Hepatocyte (in vitro differentiated cells): ENCODE data around the gene RADIL. TPM values are rescaled to one million over a fixed set of nuclear protein-coding genes. Genes with fewer than 3 reads are reported as not detected.

Experiments
- DNase-seq: peaks from one replicate; pipeline ENCODE4 v3.0.0-alpha.2; 2016; ENCODE audit warnings: low spot score
- H2AFZ ChIP-seq: fragments of 200-600 bp; sonication (generic); 2 replicates; pipeline ENCODE4 v1.6.0; 2016; ENCODE audit warnings: antibody characterized with exemption, mild to moderate bottlenecking
- H3K27ac ChIP-seq: fragments of 200-600 bp; sonication (generic); 2 replicates; pipeline ENCODE4 v1.5.1; 2016; ENCODE audit warnings: mild to moderate bottlenecking
- H3K27me3 ChIP-seq: fragments of 200-600 bp; sonication (generic); 2 replicates; pipeline ENCODE4 v1.6.1; 2016
- H3K36me3 ChIP-seq: fragments of 200-600 bp; sonication (generic); replicated peaks from 2 replicates; pipeline ENCODE4 v1.5.1; 2016; ENCODE audit warnings: low read depth; ENCODE audit not compliant: insufficient read depth
- H3K4me1 ChIP-seq: fragments of 200-600 bp; sonication (generic); 2 replicates; pipeline ENCODE4 v1.5.1; 2016; ENCODE audit warnings: mild to moderate bottlenecking, moderate library complexity; ENCODE audit not compliant: insufficient read depth
- H3K4me2 ChIP-seq: fragments of 200-600 bp; sonication (generic); 2 replicates; pipeline ENCODE4 v1.6.0; 2016
- H3K4me3 ChIP-seq: fragments of 200-600 bp; sonication (generic); 2 replicates; pipeline ENCODE4 v1.5.1; 2016; ENCODE audit warnings: mild to moderate bottlenecking
- H3K79me2 ChIP-seq: fragments of 200-600 bp; sonication (generic); 2 replicates; pipeline ENCODE4 v1.6.0; 2017; ENCODE audit warnings: mild to moderate bottlenecking
- H3K9me2 ChIP-seq: fragments of 200-600 bp; sonication (generic); replicated peaks from 2 replicates; pipeline ENCODE4 v1.6.0; 2017; ENCODE audit warnings: mild to moderate bottlenecking; ENCODE audit not compliant: insufficient read depth
- H3K9me3 ChIP-seq: fragments of 200-600 bp; sonication (generic); 2 replicates; pipeline ENCODE4 v1.5.1; 2016; ENCODE audit warnings: low read depth, mild to moderate bottlenecking
- H4K20me1 ChIP-seq: fragments of 200-600 bp; sonication (generic); 2 replicates; pipeline ENCODE4 v1.6.0; 2016; ENCODE audit warnings: mild to moderate bottlenecking; ENCODE audit not compliant: insufficient read depth, poor library complexity, severe bottlenecking
- CTCF ChIP-seq: fragments of 200-600 bp; sonication (generic); IDR thresholded peaks from 2 replicates; pipeline ENCODE4 v1.5.1; 2016; ENCODE audit warnings: antibody characterized with exemption, mild to moderate bottlenecking; ENCODE audit not compliant: poor library complexity
- EZH2 ChIP-seq: fragments of 200-600 bp; sonication (generic); IDR thresholded peaks from 2 replicates; pipeline ENCODE4 v1.6.1; 2016; ENCODE audit warnings: antibody characterized with exemption, mild to moderate bottlenecking, borderline replicate concordance
- EZH2phosphoT487 ChIP-seq: fragments of 200-600 bp; sonication (generic); IDR thresholded peaks from one replicate; pipeline ENCODE4 v1.6.1; 2018; ENCODE audit warnings: antibody characterized with exemption, mild to moderate bottlenecking, low read depth, moderate library complexity; ENCODE audit not compliant: unreplicated experiment, severe bottlenecking
- WGBS: methylation state at CpG from one replicate; pipeline ENCODE4 v1.1.6; 2016; ENCODE audit warnings: low lambda C conversion rate; ENCODE audit errors: missing lambda C conversion rate; 5-methylcytosine and 5-hydroxymethylcytosine counted together
- polyA plus RNA-seq: library from polyadenylated mRNA; unstranded; fragments of >200 nt; fragmentation: Nextera tagmentation; extraction: Ambion mirVana; gene quantifications from 2 replicates; pipeline ENCODE4 v1.2.1, GENCODE V29; 2016
- total RNA-seq: library from RNA; depleted of rRNA; stranded (reverse); fragments of >200 nt; gene quantifications from 2 replicates; pipeline ENCODE4 v1.2.3, GENCODE V29; 2014

RADIL gene
- total and polyA plus RNA-seq, 2 experiments from 2014 or later, result 0.53 to 0.60 TPM

DNA sequence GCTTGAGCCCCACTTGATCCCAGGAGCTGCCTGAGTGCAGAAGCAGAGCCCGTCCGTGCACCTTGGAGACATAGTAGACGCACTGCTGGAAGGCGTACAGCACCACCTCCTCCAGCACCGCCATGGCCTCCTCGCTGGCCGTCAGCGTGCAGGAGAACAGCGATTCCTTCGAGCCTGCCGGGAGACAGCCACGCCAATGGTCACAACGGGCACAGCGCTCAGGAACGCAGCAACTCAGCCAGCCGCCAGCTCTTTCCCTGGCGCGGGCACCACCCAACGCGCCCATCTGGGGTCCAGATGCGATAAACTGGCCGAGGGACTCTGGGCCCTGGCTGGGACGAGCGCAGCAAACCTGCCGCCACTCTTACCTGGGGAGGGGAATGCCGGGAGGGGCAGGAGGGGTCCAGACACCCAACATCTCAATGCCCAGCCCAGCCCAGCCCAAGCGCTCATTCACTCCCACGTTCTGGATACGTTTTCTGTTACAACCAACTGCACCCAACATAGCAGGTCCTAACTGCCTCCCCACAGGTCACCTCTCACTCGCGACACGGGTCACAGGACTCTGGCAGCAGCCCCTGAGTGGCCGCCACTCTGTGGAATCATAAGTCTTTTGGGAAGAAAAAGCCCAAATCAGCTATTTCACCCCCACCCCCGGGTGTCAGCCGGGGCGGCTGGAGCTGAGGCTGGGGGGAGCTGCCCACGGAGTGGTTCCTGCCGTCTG lies 66.2 kb downstream of the RADIL start:
- Histone ChIP-seq H3K79me2 (no peaks in the 10 kb centered on the region), H3K27me3 (no peaks in the 10 kb centered on the region)
- WGBS, result 95% methylated on average over 33 of the region's 38 CpGs

GRCh38 chr7:4816419-4817080 lies 67.0 kb downstream of the RADIL start:
- no peak for DNase-seq
- H3K4me1 ChIP-seq, result no peaks in the 10 kb centered on the region
- 93% methylated on average over 25 of the region's 26 CpGs for WGBS
- H3K36me3 ChIP-seq, result no peaks in the 10 kb centered on the region
- no peaks in the 10 kb centered on the region for H4K20me1 ChIP-seq
- H2AFZ ChIP-seq, result no peak overlapping the region
- H3K79me2 ChIP-seq, result no peaks in the 10 kb centered on the region
- TF ChIP-seq EZH2 (no peak), CTCF (no peak), EZH2phosphoT487 (no peak)
- H3K9me2 ChIP-seq, result no peaks in the 10 kb centered on the region
- H3K4me2 ChIP-seq, result no peak overlapping the region
- no peaks in the 10 kb centered on the region for H3K27me3 ChIP-seq
- H3K4me3 ChIP-seq, result no peak overlapping the region
- H3K9me3 ChIP-seq, result no peaks in the 10 kb centered on the region
- no peak overlapping the region for H3K27ac ChIP-seq

More for the DNA sequence above, 66.2 kb downstream of the RADIL start:
- Histone ChIP-seq H3K4me2 (no peak overlapping the region), H4K20me1 (no peaks in the 10 kb centered on the region), H3K9me3 (no peaks in the 10 kb centered on the region), H2AFZ (no peak overlapping the region), H3K4me3 (no peak overlapping the region), H3K36me3 (no peaks in the 10 kb centered on the region), H3K9me2 (no peaks in the 10 kb centered on the region), H3K4me1 (no peaks in the 10 kb centered on the region), H3K27ac (no peak overlapping the region)
- no peak for TF ChIP-seq CTCF
- TF ChIP-seq EZH2phosphoT487, result no peak
- TF ChIP-seq EZH2, result no peak
- no peak for DNase-seq

DNA sequence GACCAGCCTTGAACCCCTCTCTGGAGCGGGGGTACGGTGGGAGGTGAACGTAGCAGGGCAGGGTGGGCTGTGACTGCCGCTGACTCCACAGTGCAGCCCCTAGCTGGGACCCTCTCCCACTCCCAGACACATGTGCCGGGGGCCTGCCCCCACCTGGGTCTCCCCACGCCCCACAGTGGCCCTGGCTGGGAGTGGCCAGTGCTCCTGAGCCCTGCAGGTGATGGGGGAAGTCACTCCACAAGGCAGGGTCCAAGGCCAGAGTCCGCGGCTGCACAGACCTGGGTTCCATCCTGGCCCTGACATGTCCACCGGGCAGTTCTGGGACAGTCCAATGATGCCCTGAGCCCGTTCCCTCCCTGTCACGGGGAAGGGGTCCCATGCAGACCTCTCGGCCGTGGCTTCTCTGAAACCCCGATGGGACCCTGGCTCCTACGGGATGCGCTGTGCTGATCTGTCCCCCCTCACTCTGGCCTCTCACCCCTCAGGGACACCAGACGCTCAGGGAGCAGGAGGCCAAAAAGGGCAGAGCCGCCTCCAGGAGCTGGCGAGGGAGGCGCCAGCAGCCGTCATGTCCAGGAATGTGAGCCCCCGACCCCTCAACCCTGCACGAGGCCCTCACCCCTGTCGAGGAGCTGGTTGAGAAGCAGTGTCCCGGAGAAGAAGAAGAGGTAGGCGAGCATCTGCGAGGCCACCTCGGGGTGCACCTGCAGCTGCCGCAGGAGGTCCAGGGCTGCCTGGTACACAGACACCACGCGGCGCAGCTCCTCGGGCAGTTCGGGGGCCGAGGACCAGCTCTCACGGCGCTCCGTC lies 67.7 kb downstream of the RADIL start:
- no peaks in the 10 kb centered on the region for H3K27me3 ChIP-seq
- H3K79me2 ChIP-seq, result no peaks in the 10 kb centered on the region
- H3K4me2 ChIP-seq, result no peak overlapping the region
- no peaks in the 10 kb centered on the region for H3K36me3 ChIP-seq
- H4K20me1 ChIP-seq, result no peaks in the 10 kb centered on the region
- H3K27ac ChIP-seq, result no peak overlapping the region
- no peaks in the 10 kb centered on the region for H3K9me2 ChIP-seq
- 94% methylated on average over 31 of the region's 38 CpGs for WGBS
- no peak overlapping the region for H3K4me3 ChIP-seq
- TF ChIP-seq EZH2phosphoT487 (no peak), CTCF (no peak), EZH2 (no peak)
- no peak overlapping the region for H2AFZ ChIP-seq
- H3K4me1 ChIP-seq, result no peaks in the 10 kb centered on the region
- DNase-seq, result no peak
- no peaks in the 10 kb centered on the region for H3K9me3 ChIP-seq
